MV-4-11 (cell line): ENCODE data around the gene ZNF184.
"Not testable (repeated sequence)": the region's sequence is repeated elsewhere in the genome, so short reads cannot be mapped to it uniquely, and the experiment has no call there.

ENCODE experiments used
- DNase-seq: peaks from one replicate; lab custom pipeline; 2025; lab: John Stamatoyannopoulos, UW

Gene ZNF184

DNA sequence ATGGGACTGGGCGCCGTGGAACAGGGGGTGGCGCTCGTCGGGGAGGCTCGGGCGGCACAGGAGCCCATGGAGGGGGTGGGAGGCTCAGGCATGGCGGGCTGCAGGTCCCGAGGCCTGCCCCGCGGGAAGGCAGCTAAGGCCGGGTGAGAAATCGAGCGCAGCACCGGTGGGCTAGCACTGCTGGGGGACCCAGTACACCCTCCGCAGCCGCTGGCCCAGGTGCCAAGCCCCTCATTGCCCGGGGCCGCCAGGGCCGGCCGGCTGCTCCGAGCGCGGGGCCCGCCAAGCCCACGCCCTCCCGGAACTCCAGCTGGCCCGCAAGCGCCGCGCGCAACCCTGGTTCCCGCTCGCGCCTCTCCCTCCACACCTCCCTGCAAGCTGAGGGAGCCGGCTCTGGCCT lies 48.1 kb downstream of the ZNF184 start:
- DNase-seq, result not testable (repeated sequence)

DNA sequence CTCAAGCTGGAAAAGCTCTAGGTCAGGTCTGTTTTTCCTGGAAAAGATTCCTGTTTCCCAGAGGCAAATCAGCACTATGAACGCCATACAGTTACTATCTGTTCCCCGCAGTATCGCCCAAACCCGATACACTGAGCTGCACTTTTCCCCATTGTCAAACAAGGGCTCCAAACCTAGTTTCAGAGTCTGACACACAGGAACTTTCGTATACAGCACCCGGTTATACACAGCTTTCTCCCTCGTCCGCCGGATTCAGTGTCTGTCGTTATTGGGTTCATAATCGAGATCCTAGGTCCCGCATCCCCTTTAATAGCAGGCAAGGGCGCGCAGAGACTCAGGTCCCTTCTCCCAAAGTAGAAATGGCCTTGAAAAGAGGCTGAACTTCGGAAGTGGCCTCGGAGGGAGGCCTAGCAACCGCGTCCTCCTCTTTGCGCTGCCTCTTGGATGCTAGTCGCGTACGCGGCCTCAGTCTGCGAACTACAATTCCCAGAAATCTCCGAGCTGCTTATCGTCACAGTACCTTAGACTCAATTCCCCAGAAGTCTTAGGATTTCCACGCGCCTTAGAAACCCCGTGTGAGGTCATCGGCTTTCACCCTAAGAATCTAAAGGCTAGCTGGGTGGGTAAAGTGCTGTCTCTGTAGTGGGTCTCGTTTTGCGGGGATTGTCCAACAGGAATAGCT lies 50.1 kb downstream of the ZNF184 start:
- no peak for DNase-seq

DNA sequence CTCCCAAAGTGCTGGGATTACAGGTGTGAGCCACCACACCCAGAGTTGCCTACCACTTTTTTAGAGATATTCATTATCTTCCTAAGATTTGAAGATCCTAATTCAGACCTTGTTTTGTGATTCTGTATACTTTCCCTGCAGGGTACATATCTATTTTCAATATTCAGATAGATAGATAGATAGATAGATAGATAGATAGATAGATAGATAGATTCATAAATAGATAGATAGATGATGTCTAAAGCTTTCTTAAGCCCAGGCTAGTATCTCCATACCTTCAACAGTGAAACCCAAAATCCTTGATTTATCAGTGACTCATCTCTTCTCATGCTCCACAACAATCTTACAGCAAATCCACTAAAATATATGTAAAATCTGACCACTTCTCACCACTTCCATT lies 53.5 kb downstream of the ZNF184 start:
- DNase-seq, result no peak

DNA sequence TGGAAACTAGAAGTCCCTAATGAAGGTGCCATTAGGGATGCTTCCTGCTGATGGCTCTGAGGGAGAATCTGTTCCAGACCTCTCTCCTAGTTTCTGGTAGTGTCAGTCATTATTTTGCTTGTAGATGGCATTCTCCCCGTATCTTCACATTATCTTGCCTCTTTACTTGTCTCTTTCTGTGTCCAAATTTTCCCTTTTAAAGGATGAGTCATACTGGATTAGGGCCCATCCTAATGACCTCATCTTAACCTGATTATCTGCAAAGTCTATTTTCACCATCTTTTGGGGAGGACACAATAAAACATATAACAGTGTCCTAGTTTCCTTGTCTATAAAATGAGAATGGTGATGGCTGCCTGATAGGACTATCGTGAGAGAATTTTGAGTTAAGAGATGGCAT lies 57.0 kb downstream of the ZNF184 start:
- no peak for DNase-seq

DNA sequence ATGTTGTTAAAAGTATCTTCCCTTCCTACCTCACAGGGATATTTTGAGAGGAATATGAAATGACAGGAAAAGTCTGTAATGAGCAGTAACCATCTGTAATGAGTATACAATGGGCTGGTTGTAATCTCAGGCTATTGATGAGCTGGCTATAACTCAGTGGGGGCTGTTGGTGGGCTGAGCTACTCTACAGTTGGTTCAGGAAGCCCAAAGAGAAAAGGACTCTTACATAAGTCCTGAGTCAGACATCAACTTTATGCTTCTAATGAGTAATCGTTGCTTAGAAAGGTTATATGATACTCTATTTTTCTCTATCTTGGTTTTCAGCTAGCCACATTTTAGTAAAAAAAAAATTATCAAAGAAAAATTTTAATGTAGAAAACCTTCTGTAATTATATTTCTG lies 57.9 kb downstream of the ZNF184 start:
- DNase-seq, result no peak

DNA sequence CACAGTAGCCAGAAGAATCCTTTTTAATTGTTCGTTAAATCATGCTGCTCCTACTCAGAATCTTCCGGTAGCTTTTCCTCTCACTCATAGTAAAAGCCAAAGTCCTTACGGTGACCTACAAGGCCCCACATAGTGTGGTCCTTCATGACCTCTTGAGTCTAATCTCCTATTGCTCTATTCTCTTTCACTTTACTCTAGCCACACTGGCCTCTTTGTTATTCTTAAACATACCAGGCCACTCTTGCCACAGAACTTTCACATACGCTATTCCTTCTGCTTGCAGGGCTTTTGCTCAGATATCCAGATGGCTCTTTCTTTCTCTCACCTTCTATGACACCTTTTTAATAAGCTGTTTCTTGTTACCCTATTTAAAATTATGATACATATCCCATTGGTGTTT lies 58.6 kb downstream of the ZNF184 start:
- DNase-seq, result no peak

DNA sequence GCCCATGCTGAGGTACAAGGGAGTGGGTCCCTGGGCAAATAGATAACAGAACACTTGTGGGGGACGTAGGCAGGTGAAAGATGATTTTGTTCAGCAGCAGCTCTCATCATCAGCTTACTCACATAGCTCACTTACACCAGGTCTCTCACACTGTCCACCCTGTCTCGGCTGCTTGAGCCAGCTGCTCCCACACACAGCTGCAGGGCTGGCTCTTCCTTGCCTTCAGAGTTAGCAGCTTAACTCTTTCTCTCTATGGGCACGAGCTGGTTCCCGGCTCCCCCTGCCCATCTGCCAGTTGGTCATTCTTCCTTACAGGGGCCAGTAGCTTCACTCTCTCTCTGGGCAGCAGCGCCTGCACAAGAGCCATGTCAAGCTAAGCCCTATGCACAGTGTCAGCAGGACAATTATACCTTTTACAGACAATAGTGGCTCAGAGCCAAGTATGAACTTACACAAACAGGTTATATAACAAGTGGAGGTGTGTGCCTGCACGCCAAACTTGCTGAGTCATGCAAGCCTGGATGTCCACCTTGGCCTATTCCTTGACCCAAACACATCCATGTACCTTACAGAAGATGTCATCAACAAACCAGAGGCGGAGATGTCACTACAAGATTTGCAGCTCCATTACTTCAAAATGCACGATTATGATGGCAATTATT lies 65.6 kb downstream of the ZNF184 start:
- DNase-seq, result no peak

DNA sequence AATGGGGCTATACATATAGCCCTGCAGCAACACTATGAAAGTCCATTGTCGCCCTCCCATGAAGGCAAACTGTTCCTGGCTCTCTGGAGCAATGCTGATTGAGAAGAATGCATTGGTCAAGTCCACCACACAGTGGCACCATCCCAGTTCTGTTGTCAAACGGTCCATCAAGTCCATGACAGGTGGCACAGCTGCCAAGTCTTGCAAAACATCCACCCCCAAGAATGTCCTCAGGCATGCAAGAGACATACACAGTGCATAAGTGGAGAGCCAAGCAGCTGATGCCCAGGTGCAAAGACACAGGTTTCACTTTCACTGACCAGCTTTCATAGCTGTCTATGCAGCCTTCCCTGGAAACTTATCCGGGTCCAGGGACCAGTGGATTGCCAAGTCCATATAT lies 66.8 kb downstream of the ZNF184 start:
- no peak for DNase-seq

DNA sequence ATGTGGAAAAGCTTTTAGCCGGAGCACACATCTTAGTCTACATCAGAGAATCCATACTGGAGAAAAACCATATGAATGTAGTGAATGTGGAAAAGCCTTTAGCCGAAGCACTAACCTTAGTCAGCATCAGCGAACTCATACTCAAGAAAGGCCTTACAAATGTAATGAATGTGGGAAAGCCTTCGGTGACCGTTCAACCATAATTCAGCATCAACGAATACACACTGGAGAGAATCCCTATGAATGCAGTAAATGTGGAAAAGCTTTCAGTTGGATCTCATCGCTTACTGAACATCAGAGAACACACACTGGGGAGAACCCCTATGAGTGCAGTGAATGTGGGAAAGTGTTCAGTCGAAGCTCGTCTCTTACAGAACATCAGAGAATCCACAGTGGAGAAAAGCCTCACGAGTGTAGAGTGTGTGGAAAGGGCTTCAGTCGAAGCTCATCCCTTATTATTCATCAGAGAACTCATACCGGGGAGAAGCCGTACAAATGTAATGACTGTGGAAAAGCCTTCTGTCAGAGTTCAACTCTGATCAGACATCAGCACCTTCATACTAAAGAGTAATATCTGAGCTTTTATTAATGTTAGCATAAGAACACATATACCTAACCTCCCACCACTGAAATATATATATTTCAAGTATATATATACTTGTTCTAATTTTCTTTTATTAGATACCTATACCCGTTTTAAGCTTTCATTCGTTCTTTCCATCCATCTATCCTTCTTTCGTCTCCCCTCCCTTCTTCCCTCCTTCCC lies 71.8 kb downstream of the ZNF184 start:
- DNase-seq, result no peak
